WTC11 (cell line): ENCODE results near the gene NARS2. TPM values are rescaled to one million over a fixed set of nuclear protein-coding genes. Genes with fewer than 3 reads are reported as not detected.
A peak's percentile ranks its signal among the peaks of the same experiment; 100 is the strongest.

Experiments
- ARID4B ChIP-seq: sonication (generic); formaldehyde crosslinking; IDR thresholded peaks from 2 replicates; pipeline ENCODE4 v1.8.0; 2023; ENCODE audit warnings: missing genetic modification reagents, mild to moderate bottlenecking, borderline replicate concordance
- CBFB ChIP-seq: sonication (generic); formaldehyde crosslinking; IDR thresholded peaks from 2 replicates; pipeline ENCODE4 v1.8.1; 2022; ENCODE audit warnings: mild to moderate bottlenecking, low read depth, missing genetic modification reagents
- CREM ChIP-seq: sonication (generic); formaldehyde crosslinking; IDR thresholded peaks from 2 replicates; pipeline ENCODE4 v1.8.1; 2022; ENCODE audit warnings: mild to moderate bottlenecking, missing genetic modification reagents, moderate library complexity
- ESRRA ChIP-seq: sonication (generic); formaldehyde crosslinking; IDR thresholded peaks from 2 replicates; pipeline ENCODE4 v1.8.1; 2022; ENCODE audit warnings: mild to moderate bottlenecking, missing genetic modification reagents, borderline replicate concordance
- FOXP1 ChIP-seq: sonication (generic); formaldehyde crosslinking; IDR thresholded peaks from 2 replicates; pipeline ENCODE4 v1.8.0; 2022; ENCODE audit warnings: missing genetic modification reagents, mild to moderate bottlenecking, moderate library complexity, borderline replicate concordance
- HMGA2 ChIP-seq: fragments of 250-450 bp; sonication (Bioruptor Pico); IDR thresholded peaks from 2 replicates; pipeline ENCODE4 v1.4.0; 2021; ENCODE audit warnings: mild to moderate bottlenecking, moderate library complexity
- JAZF1 ChIP-seq: fragments of 250-450 bp; sonication (Bioruptor Pico); IDR thresholded peaks from 2 replicates; pipeline ENCODE4 v1.9.0; 2021; ENCODE audit warnings: moderate library complexity, mild to moderate bottlenecking, inconsistent platforms
- JUN ChIP-seq: sonication (generic); formaldehyde crosslinking; IDR thresholded peaks from 2 replicates; pipeline ENCODE4 v1.8.0; 2023; ENCODE audit warnings: mild to moderate bottlenecking, missing genetic modification reagents
- MXD4 ChIP-seq: fragments of 250-450 bp; sonication (Bioruptor Pico); IDR thresholded peaks from 2 replicates; pipeline ENCODE4 v1.8.0; 2021; ENCODE audit warnings: mild to moderate bottlenecking, moderate library complexity, borderline replicate concordance
- MYBL2 ChIP-seq: sonication (generic); formaldehyde crosslinking; IDR thresholded peaks from 2 replicates; pipeline ENCODE4 v1.8.1; 2023; ENCODE audit warnings: mild to moderate bottlenecking, moderate library complexity, missing genetic modification reagents
- NR1H2 ChIP-seq: sonication (generic); formaldehyde crosslinking; IDR thresholded peaks from 2 replicates; pipeline ENCODE4 v1.9.0; 2021; ENCODE audit warnings: mild to moderate bottlenecking, moderate library complexity, missing genetic modification reagents
- RELA ChIP-seq: sonication (generic); formaldehyde crosslinking; IDR thresholded peaks from 2 replicates; pipeline ENCODE4 v1.8.1; 2022; ENCODE audit warnings: missing genetic modification reagents, mild to moderate bottlenecking, borderline replicate concordance
- RORB ChIP-seq: fragments of 250-450 bp; sonication (Bioruptor Pico); IDR thresholded peaks from 2 replicates; pipeline ENCODE4 v1.9.0; 2021; ENCODE audit warnings: mild to moderate bottlenecking
- TCF7 ChIP-seq: sonication (generic); formaldehyde crosslinking; IDR thresholded peaks from 2 replicates; pipeline ENCODE4 v1.8.0; 2022; ENCODE audit warnings: mild to moderate bottlenecking, low read depth, missing genetic modification reagents, moderate library complexity
- ZNF416 ChIP-seq: fragments of 250-450 bp; sonication (Bioruptor Pico); IDR thresholded peaks from 2 replicates; pipeline ENCODE4 v1.9.0; 2021; ENCODE audit warnings: mild to moderate bottlenecking, inconsistent platforms
- total RNA-seq: library from RNA; stranded (reverse); gene quantifications from 3 replicates; pipeline ENCODE4 v1.2.3, GENCODE V29; 2021
- TF ChIP-seq, protein P1 (sequence below): sonication (generic); formaldehyde crosslinking; conservative IDR thresholded peaks from 2 replicates; pipeline ENCODE4 v1.8.1; 2023; ENCODE audit warnings: mild to moderate bottlenecking, low read depth, missing genetic modification reagents, moderate library complexity
- TF ChIP-seq, protein P2 (sequence below): sonication (generic); formaldehyde crosslinking; IDR thresholded peaks from 2 replicates; pipeline ENCODE4 v1.8.1; 2023; ENCODE audit warnings: mild to moderate bottlenecking, missing genetic modification reagents
- TF ChIP-seq, protein P3 (sequence below): sonication (generic); formaldehyde crosslinking; IDR thresholded peaks from 2 replicates; pipeline ENCODE4 v1.8.0; 2022; ENCODE audit warnings: mild to moderate bottlenecking, missing genetic modification reagents
- TF ChIP-seq, protein P4 (sequence below): sonication (generic); formaldehyde crosslinking; IDR thresholded peaks from 2 replicates; pipeline ENCODE4 v1.8.1; 2022; ENCODE audit warnings: mild to moderate bottlenecking, moderate library complexity, missing genetic modification reagents
- TF ChIP-seq, protein P5 (sequence below): sonication (generic); formaldehyde crosslinking; IDR thresholded peaks from 2 replicates; pipeline ENCODE4 v1.8.1; 2023; ENCODE audit warnings: mild to moderate bottlenecking, missing genetic modification reagents, moderate library complexity
- TF ChIP-seq, protein P6 (sequence below): sonication (generic); formaldehyde crosslinking; IDR thresholded peaks from 2 replicates; pipeline ENCODE4 v1.8.0; 2022; ENCODE audit warnings: missing genetic modification reagents

Gene NARS2
- total RNA-seq, 1 experiment from 2014 or later: 36.4 TPM

GRCh38 chr11:78574386-78575381, at the start of gene NARS2 (continued):
- TF ChIP-seq, protein P1, sequence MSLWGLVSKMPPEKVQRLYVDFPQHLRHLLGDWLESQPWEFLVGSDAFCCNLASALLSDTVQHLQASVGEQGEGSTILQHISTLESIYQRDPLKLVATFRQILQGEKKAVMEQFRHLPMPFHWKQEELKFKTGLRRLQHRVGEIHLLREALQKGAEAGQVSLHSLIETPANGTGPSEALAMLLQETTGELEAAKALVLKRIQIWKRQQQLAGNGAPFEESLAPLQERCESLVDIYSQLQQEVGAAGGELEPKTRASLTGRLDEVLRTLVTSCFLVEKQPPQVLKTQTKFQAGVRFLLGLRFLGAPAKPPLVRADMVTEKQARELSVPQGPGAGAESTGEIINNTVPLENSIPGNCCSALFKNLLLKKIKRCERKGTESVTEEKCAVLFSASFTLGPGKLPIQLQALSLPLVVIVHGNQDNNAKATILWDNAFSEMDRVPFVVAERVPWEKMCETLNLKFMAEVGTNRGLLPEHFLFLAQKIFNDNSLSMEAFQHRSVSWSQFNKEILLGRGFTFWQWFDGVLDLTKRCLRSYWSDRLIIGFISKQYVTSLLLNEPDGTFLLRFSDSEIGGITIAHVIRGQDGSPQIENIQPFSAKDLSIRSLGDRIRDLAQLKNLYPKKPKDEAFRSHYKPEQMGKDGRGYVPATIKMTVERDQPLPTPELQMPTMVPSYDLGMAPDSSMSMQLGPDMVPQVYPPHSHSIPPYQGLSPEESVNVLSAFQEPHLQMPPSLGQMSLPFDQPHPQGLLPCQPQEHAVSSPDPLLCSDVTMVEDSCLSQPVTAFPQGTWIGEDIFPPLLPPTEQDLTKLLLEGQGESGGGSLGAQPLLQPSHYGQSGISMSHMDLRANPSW (CRISPR knock-in tag): no peak
- TF ChIP-seq MYBL2 (CRISPR knock-in tag) (no peak), MXD4 (CRISPR knock-in tag) (no peak), NR1H2 (no peak), ESRRA (CRISPR knock-in tag) (no peak), JAZF1 (CRISPR knock-in tag) (no peak), RORB (CRISPR knock-in tag) (no peak), HMGA2 (no peak), ARID4B (CRISPR knock-in tag) (peak; percentile 65; the same call in 1 of the 2 replicates), RELA (CRISPR knock-in tag) (peak; percentile 60; the same call in 1 of the 2 replicates), CREM (0 out of 2 replicates have a peak, but pooled peaks have one; percentile 74), ZNF416 (CRISPR knock-in tag) (no peak), JUN (no peak), CBFB (CRISPR knock-in tag) (no peak), TCF7 (CRISPR knock-in tag) (no peak), FOXP1 (CRISPR knock-in tag) (peak; percentile 77; the same call in 1 of the 2 replicates)
- TF ChIP-seq, protein P2, sequence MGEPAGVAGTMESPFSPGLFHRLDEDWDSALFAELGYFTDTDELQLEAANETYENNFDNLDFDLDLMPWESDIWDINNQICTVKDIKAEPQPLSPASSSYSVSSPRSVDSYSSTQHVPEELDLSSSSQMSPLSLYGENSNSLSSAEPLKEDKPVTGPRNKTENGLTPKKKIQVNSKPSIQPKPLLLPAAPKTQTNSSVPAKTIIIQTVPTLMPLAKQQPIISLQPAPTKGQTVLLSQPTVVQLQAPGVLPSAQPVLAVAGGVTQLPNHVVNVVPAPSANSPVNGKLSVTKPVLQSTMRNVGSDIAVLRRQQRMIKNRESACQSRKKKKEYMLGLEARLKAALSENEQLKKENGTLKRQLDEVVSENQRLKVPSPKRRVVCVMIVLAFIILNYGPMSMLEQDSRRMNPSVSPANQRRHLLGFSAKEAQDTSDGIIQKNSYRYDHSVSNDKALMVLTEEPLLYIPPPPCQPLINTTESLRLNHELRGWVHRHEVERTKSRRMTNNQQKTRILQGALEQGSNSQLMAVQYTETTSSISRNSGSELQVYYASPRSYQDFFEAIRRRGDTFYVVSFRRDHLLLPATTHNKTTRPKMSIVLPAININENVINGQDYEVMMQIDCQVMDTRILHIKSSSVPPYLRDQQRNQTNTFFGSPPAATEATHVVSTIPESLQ (CRISPR knock-in tag): no peak
- TF ChIP-seq, protein P3, sequence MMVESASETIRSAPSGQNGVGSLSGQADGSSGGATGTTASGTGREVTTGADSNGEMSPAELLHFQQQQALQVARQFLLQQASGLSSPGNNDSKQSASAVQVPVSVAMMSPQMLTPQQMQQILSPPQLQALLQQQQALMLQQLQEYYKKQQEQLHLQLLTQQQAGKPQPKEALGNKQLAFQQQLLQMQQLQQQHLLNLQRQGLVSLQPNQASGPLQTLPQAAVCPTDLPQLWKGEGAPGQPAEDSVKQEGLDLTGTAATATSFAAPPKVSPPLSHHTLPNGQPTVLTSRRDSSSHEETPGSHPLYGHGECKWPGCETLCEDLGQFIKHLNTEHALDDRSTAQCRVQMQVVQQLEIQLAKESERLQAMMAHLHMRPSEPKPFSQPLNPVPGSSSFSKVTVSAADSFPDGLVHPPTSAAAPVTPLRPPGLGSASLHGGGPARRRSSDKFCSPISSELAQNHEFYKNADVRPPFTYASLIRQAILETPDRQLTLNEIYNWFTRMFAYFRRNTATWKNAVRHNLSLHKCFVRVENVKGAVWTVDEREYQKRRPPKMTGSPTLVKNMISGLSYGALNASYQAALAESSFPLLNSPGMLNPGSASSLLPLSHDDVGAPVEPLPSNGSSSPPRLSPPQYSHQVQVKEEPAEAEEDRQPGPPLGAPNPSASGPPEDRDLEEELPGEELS (CRISPR knock-in tag): peak; percentile 68
- TF ChIP-seq, protein P4, sequence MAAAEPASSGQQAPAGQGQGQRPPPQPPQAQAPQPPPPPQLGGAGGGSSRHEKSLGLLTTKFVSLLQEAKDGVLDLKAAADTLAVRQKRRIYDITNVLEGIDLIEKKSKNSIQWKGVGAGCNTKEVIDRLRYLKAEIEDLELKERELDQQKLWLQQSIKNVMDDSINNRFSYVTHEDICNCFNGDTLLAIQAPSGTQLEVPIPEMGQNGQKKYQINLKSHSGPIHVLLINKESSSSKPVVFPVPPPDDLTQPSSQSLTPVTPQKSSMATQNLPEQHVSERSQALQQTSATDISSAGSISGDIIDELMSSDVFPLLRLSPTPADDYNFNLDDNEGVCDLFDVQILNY: no peak
- TF ChIP-seq, protein P5, sequence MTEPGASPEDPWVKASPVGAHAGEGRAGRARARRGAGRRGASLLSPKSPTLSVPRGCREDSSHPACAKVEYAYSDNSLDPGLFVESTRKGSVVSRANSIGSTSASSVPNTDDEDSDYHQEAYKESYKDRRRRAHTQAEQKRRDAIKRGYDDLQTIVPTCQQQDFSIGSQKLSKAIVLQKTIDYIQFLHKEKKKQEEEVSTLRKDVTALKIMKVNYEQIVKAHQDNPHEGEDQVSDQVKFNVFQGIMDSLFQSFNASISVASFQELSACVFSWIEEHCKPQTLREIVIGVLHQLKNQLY: no peak
- TF ChIP-seq, protein P6, sequence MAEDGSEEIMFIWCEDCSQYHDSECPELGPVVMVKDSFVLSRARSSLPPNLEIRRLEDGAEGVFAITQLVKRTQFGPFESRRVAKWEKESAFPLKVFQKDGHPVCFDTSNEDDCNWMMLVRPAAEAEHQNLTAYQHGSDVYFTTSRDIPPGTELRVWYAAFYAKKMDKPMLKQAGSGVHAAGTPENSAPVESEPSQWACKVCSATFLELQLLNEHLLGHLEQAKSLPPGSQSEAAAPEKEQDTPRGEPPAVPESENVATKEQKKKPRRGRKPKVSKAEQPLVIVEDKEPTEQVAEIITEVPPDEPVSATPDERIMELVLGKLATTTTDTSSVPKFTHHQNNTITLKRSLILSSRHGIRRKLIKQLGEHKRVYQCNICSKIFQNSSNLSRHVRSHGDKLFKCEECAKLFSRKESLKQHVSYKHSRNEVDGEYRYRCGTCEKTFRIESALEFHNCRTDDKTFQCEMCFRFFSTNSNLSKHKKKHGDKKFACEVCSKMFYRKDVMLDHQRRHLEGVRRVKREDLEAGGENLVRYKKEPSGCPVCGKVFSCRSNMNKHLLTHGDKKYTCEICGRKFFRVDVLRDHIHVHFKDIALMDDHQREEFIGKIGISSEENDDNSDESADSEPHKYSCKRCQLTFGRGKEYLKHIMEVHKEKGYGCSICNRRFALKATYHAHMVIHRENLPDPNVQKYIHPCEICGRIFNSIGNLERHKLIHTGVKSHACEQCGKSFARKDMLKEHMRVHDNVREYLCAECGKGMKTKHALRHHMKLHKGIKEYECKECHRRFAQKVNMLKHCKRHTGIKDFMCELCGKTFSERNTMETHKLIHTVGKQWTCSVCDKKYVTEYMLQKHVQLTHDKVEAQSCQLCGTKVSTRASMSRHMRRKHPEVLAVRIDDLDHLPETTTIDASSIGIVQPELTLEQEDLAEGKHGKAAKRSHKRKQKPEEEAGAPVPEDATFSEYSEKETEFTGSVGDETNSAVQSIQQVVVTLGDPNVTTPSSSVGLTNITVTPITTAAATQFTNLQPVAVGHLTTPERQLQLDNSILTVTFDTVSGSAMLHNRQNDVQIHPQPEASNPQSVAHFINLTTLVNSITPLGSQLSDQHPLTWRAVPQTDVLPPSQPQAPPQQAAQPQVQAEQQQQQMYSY (CRISPR knock-in tag): no peak
